Measurements from ENCODE around the gene MYCL.
A peak's percentile ranks its signal among the peaks of the same experiment; 100 is the strongest.
"Not testable (repeated sequence)": the region's sequence is repeated elsewhere in the genome, so short reads cannot be mapped to it uniquely, and the experiment has no call there.

Gene MYCL

DNA sequence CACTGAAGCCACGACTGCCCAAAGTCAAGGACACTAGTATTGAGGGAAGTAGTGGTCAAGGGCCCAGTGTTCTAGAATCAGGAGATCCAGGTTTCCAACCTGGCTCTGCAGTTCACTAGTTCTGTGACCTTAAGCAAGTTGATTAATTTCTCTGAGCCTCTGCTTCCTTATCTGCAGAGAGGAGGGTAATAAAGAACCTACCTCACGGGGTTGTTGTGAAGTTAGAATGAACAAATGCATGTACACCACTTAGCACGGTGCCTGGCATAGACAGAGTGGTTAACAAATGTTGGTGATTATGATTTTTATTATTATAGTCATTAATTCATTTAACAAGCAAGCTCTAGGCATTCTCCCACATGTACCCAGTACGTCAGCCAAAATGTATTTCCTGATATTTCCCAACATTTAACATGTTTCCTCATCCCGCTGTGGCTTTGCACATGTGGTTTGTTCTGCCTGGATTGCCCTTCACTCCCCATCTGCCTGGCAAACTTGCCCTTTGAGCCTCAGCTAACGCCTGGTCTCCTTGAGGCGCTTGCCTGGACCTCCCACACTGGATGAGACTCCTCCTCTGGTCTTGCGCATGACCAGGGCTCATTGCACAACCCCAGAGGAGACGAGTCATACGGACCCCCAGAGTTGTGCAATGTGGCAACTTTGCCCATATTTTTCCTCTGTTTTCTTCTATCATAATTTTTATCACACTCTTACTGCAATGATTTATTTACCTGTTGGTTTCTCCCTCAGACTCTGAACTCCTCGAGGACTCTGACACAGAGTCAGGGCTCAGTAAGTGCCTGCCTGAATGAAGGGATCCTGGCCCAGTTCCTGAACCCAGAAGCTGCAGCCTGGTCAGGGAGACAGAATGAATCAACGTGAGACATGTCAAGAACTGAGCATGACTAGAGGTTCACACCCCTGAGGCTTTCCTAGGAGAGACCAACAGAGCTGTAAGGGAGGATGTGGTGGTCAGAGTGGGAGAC is 32.5 kb upstream of the MYCL start:
- H3K4me1 ChIP-seq (ENCODE audit: control insufficient read depth in 1 of 2, insufficient read depth in 2 of 2, low read length in 2 of 2), result peaks cover 3 to 4% of the 10 kb centered on the region in 2 donors
- no peak overlapping the region for H3K4me3 ChIP-seq (ENCODE audit: low read depth in 1 of 2, low read length in 2 of 2)
- H3K27ac ChIP-seq (ENCODE audit: low read length), result peak overlapping the region; percentile 85
- no peaks in the 10 kb centered on the region for H3K36me3 ChIP-seq (ENCODE audit: control insufficient read depth in 1 of 2, insufficient read depth in 2 of 2, low read length in 2 of 2)
- no peaks in the 10 kb centered on the region for H3K27me3 ChIP-seq (ENCODE audit: low read depth, low read length)
- no peaks in the 10 kb centered on the region for H3K9me3 ChIP-seq (ENCODE audit: control insufficient read depth in 1 of 2, low read length in 2 of 2)

DNA sequence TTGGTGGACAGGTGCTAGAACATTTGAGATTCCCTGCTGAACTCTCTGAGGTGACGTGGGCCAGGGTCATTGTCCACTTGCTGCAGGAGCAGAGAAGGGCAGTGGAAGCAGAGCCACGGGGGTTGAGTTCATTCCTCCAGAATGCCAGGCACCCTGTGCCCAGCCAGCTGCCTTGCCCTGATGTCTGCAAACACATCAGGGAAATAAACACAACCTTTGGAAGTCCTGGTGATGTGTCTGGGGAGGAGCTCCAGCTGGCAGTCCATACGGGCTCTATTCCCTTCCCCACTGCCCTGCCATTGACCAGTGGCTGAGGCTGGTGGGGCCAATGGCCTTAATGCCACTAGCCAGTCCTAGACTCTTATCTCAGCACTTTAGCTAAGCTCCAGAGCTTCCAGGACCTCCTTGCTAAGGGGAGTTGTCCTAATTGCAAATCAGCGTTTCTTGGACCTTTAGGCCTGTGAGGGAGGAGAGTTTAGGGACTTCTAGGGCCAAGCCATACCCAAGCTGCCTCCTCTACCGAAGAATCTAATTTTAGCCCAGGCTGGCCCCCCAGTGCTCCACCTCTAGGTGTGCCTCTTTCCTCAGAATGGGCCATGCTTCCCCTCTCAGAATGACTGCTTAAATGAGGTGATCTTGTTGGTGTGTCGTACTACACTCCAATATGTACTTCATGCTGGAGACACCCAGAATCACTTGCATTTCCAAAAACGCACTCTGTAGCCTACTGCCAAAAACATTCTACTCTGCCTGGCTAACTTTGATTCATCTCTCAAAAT is 27.3 kb upstream of the MYCL start:
- no peak overlapping the region for H3K27ac ChIP-seq (ENCODE audit: low read length)
- no peaks in the 10 kb centered on the region for H3K9me3 ChIP-seq (ENCODE audit: control insufficient read depth in 1 of 2, low read length in 2 of 2)
- no peaks in the 10 kb centered on the region for H3K36me3 ChIP-seq (ENCODE audit: control insufficient read depth in 1 of 2, insufficient read depth in 2 of 2, low read length in 2 of 2)
- peaks cover 0 to 2% of the 10 kb centered on the region in 2 donors for H3K4me1 ChIP-seq (ENCODE audit: control insufficient read depth in 1 of 2, insufficient read depth in 2 of 2, low read length in 2 of 2)
- H3K4me3 ChIP-seq (ENCODE audit: low read depth in 1 of 2, low read length in 2 of 2), result no peak overlapping the region
- no peaks in the 10 kb centered on the region for H3K27me3 ChIP-seq (ENCODE audit: low read depth, low read length)

DNA sequence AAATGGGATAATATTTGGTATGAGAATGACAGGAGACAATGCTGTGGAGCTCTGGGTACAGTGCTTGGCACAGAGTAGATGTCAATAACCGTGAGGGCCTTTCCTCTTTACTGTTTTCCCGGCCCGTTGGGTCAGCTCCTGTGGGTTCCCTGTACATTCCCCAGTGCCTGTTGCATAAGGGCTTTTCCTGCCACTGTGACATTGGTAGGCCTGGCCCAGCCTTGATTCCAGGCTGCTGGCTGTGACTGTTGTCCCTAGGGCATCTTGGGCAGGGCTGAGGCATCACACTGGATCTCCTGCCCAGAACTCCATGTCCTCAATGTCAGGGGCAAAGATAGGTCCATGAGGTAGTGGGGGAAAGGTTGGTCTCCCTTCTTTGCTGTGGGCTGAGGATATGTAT is 25.8 kb upstream of the MYCL start:
- Histone ChIP-seq H3K36me3 (ENCODE audit: control insufficient read depth in 1 of 2, insufficient read depth in 2 of 2, low read length in 2 of 2) (no peaks in the 10 kb centered on the region), H3K9me3 (ENCODE audit: control insufficient read depth in 1 of 2, low read length in 2 of 2) (no peaks in the 10 kb centered on the region), H3K4me1 (ENCODE audit: control insufficient read depth in 1 of 2, insufficient read depth in 2 of 2, low read length in 2 of 2) (peaks cover 0 to 2% of the 10 kb centered on the region in 2 donors), H3K27ac (ENCODE audit: low read length) (no peak overlapping the region), H3K4me3 (ENCODE audit: low read depth in 1 of 2, low read length in 2 of 2) (no peak overlapping the region), H3K27me3 (ENCODE audit: low read depth, low read length) (no peaks in the 10 kb centered on the region)

DNA sequence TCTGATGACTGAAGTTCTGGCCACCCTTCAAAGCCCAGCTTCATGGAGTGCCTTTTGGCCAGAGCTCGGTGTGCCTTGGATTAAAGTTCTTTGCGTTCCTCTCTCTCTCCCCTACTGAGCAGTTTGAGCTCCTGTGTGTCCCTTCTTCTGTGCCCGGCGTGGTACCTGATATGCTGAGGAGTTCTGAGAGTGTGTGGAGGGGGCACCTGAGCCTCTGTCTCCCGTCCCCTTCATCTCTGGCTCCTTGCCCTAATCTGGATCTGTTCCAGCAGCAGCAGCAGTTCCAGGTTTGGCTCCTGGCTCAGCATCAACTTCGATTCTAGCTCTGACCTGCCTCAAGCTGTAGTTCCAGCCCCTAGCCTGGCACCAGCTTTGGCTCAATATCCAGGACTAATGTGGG is 25.1 kb upstream of the MYCL start:
- H3K4me1 ChIP-seq (ENCODE audit: control insufficient read depth in 1 of 2, insufficient read depth in 2 of 2, low read length in 2 of 2), result peaks cover 0 to 2% of the 10 kb centered on the region in 2 donors
- H3K27me3 ChIP-seq (ENCODE audit: low read depth, low read length), result no peaks in the 10 kb centered on the region
- no peak overlapping the region for H3K4me3 ChIP-seq (ENCODE audit: low read depth in 1 of 2, low read length in 2 of 2)
- H3K9me3 ChIP-seq (ENCODE audit: control insufficient read depth in 1 of 2, low read length in 2 of 2), result no peaks in the 10 kb centered on the region
- H3K36me3 ChIP-seq (ENCODE audit: control insufficient read depth in 1 of 2, insufficient read depth in 2 of 2, low read length in 2 of 2), result no peaks in the 10 kb centered on the region
- no peak overlapping the region for H3K27ac ChIP-seq (ENCODE audit: low read length)

DNA sequence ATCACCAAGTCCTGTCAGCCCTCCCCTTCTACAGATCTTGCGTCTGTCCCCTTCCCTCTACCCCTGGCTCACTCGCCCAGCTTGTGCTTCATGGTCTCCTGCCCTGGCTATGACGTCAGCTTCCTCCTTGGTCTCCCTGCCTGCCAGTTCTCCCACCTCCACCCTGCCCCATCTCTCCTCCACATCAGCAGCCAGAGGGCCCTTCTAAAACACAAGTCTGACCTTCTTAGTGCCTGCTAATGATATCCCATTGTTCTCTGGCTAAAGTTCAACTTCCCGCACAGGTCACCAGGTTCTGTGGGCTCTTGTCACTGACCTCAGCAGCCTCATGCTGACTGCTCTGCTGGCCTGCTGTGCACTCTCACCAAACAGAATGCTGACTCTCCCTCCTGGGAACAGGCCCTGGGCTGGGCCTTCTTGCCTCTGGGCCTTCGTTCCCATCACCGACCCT is 24.7 kb upstream of the MYCL start:
- H3K9me3 ChIP-seq (ENCODE audit: control insufficient read depth in 1 of 2, low read length in 2 of 2), result no peaks in the 10 kb centered on the region
- peaks cover 0 to 2% of the 10 kb centered on the region in 2 donors for H3K4me1 ChIP-seq (ENCODE audit: control insufficient read depth in 1 of 2, insufficient read depth in 2 of 2, low read length in 2 of 2)
- no peaks in the 10 kb centered on the region for H3K36me3 ChIP-seq (ENCODE audit: control insufficient read depth in 1 of 2, insufficient read depth in 2 of 2, low read length in 2 of 2)
- H3K27me3 ChIP-seq (ENCODE audit: low read depth, low read length), result no peaks in the 10 kb centered on the region
- H3K4me3 ChIP-seq (ENCODE audit: low read depth in 1 of 2, low read length in 2 of 2), result no peak overlapping the region
- no peak overlapping the region for H3K27ac ChIP-seq (ENCODE audit: low read length)

DNA sequence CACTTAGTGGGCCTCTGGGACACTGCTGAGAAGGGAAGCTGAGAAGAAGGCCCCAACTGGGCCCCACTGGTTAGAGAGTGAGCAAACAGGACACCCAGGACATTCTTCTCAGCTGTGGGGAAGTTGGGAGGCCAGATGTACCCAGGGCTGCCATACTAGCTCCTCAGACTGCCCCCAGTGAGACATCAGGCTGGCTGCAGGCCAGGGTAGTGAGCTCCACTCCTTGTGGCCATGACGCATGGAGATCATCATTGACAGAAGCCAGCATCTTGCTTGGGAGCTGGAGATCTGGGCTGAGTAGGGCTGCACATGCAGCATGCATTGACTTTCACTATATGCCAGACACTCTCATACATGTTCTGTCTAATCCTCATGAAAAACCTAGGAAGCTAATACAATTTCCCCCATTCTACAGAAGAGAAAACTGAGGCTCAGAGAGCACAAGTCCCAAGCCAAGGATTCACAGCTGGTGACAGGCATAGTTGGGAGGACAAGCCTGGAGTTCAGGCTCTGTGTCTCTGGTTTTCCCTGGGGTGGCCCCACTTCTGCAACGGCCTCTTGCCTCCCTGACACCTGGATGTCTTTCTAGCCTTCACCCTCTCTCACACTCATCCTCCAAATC is 24.1 kb upstream of the MYCL start:
- peaks cover 0 to 2% of the 10 kb centered on the region in 2 donors for H3K4me1 ChIP-seq (ENCODE audit: control insufficient read depth in 1 of 2, insufficient read depth in 2 of 2, low read length in 2 of 2)
- no peaks in the 10 kb centered on the region for H3K36me3 ChIP-seq (ENCODE audit: control insufficient read depth in 1 of 2, insufficient read depth in 2 of 2, low read length in 2 of 2)
- no peaks in the 10 kb centered on the region for H3K9me3 ChIP-seq (ENCODE audit: control insufficient read depth in 1 of 2, low read length in 2 of 2)
- H3K4me3 ChIP-seq (ENCODE audit: low read depth in 1 of 2, low read length in 2 of 2), result no peak overlapping the region
- H3K27ac ChIP-seq (ENCODE audit: low read length), result no peak overlapping the region
- H3K27me3 ChIP-seq (ENCODE audit: low read depth, low read length), result no peaks in the 10 kb centered on the region

DNA sequence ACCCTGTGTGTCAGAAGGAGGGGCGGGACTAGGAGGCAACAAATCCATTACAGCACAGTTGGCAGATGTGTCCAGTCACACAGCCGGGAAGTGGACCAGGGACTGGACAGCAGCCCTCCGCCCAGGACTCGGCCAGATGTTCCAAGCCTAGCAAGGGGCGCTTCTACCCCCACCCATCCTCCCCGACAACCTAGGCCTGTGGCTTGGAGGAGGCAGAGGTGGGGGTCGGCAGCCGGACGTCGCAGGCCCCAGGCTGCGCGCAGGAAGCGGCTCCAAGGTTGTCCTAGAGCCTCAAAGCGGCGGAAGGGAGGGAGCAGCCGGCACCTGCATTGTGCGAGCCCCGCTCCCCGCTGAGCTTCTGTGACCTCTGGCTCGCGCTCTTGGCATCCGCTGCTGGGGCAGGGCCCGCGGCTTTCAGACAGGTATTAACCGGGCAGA is 20.6 kb upstream of the MYCL start:
- no peak overlapping the region for H3K27ac ChIP-seq (ENCODE audit: low read length)
- no peaks in the 10 kb centered on the region for H3K27me3 ChIP-seq (ENCODE audit: low read depth, low read length)
- no peaks in the 10 kb centered on the region for H3K4me1 ChIP-seq (ENCODE audit: control insufficient read depth in 1 of 2, insufficient read depth in 2 of 2, low read length in 2 of 2)
- H3K4me3 ChIP-seq (ENCODE audit: low read depth in 1 of 2, low read length in 2 of 2), result no peak overlapping the region
- H3K36me3 ChIP-seq (ENCODE audit: control insufficient read depth in 1 of 2, insufficient read depth in 2 of 2, low read length in 2 of 2), result no peaks in the 10 kb centered on the region
- H3K9me3 ChIP-seq (ENCODE audit: control insufficient read depth in 1 of 2, low read length in 2 of 2), result no peaks in the 10 kb centered on the region

DNA sequence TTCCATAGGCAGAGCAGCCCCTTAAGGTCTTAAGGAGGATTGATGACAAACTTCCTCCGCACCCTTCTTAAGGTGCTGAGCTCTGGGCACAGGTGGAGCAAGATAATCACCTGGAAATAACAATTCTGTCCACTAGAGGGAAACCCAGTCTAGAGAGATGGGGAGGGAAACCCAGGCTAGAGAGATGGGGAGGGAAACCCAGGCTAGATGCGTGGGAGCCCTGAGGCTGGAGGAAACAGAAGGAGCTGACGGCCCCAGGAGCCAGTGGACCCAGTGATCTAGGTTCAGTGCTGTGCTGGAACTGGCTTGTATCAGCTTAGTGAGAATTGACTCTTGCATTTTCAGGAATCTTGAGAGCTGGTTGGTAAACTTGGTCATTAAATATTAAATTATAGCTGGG is 17.8 kb upstream of the MYCL start:
- Histone ChIP-seq H3K4me1 (ENCODE audit: control insufficient read depth in 1 of 2, insufficient read depth in 2 of 2, low read length in 2 of 2) (no peaks in the 10 kb centered on the region), H3K36me3 (ENCODE audit: control insufficient read depth in 1 of 2, insufficient read depth in 2 of 2, low read length in 2 of 2) (no peaks in the 10 kb centered on the region), H3K4me3 (ENCODE audit: low read depth in 1 of 2, low read length in 2 of 2) (no peak overlapping the region), H3K27me3 (ENCODE audit: low read depth, low read length) (no peaks in the 10 kb centered on the region), H3K9me3 (ENCODE audit: control insufficient read depth in 1 of 2, low read length in 2 of 2) (no peaks in the 10 kb centered on the region), H3K27ac (ENCODE audit: low read length) (no peak overlapping the region)

DNA sequence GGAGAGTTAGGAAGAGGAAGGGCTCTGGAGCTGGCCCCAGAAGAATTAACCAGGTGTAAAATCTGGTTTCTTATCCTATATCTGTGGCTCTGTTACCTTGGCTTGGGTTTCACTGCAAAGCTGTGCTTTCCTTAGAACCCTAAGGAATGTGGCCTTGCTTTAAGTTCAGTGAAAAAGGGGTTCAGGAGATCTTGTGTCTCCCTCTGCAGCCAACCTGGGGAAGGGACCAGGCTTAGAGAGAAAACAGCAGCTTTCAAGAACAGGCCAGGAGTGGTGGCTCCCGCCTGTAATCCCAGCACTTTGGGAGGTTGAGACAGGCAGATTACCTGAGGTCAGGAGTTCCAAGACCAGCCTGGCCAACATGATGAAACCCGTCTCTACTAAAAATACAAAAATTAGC is 16.1 kb upstream of the MYCL start:
- no peak overlapping the region for H3K27ac ChIP-seq (ENCODE audit: low read length)
- H3K27me3 ChIP-seq (ENCODE audit: low read depth, low read length), result no peaks in the 10 kb centered on the region
- H3K9me3 ChIP-seq (ENCODE audit: control insufficient read depth in 1 of 2, low read length in 2 of 2), result no peaks in the 10 kb centered on the region
- H3K4me1 ChIP-seq (ENCODE audit: control insufficient read depth in 1 of 2, insufficient read depth in 2 of 2, low read length in 2 of 2), result no peaks in the 10 kb centered on the region
- H3K36me3 ChIP-seq (ENCODE audit: control insufficient read depth in 1 of 2, insufficient read depth in 2 of 2, low read length in 2 of 2), result no peaks in the 10 kb centered on the region
- no peak overlapping the region for H3K4me3 ChIP-seq (ENCODE audit: low read depth in 1 of 2, low read length in 2 of 2)

DNA sequence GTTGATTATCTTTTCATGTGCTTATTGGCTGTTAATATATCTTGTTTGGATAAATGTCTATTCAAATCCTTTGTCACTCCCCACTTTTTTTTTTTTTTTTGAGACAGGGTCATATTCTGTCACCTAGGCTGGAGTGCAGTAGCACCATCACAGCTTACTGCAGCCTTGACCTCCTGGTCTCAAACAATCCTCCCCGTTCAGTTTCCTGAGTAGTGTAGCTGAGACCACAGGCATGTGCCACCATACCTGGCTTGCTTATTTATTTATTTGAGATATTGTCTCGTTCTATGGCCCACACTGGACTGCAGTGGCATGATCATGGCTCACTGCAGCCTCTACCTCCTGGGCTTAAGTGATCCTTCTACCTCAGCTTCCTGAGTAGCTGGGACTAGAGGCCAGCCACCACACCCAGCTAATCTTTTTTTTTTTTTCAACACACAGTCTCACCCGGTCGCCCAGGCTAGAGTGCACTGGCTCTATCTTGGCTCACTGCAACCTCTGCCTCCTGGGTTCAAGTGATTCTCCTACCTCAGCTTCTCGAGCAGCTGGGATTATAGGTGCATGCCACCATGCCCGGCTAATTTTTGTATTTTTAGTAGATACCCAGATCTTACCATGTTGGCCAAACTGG is 13.9 kb upstream of the MYCL start:
- H3K36me3 ChIP-seq (ENCODE audit: control insufficient read depth in 1 of 2, insufficient read depth in 2 of 2, low read length in 2 of 2), result no peaks in the 10 kb centered on the region
- H3K27ac ChIP-seq (ENCODE audit: low read length), result no peak overlapping the region
- H3K27me3 ChIP-seq (ENCODE audit: low read depth, low read length), result no peaks in the 10 kb centered on the region
- H3K4me3 ChIP-seq (ENCODE audit: low read depth in 1 of 2, low read length in 2 of 2), result no peak overlapping the region
- no peaks in the 10 kb centered on the region for H3K9me3 ChIP-seq (ENCODE audit: control insufficient read depth in 1 of 2, low read length in 2 of 2)
- no peaks in the 10 kb centered on the region for H3K4me1 ChIP-seq (ENCODE audit: control insufficient read depth in 1 of 2, insufficient read depth in 2 of 2, low read length in 2 of 2)

DNA sequence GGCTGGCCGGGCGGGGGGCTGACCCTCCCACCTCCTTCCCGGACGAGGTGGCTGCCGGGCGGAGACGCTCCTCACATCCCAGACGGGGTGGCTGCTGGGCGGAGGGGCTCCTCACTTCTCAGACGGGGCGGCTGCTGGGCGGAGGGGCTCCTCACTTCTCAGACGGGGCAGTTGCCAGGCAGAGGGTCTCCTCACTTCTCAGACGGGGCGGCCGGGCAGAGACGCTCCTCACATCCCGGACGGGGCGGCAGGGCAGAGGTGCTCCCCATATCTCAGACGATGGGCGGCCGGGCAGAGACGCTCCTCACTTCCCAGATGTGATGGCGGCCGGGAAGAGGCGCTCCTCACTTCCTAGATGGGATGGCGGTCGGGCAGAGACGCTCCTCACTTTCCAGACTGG is 11.4 kb upstream of the MYCL start:
- not testable (repeated sequence) for H3K27me3 ChIP-seq (ENCODE audit: low read depth, low read length); H3K36me3 ChIP-seq (ENCODE audit: control insufficient read depth in 1 of 2, insufficient read depth in 2 of 2, low read length in 2 of 2); H3K4me3 ChIP-seq (ENCODE audit: low read depth in 1 of 2, low read length in 2 of 2); H3K9me3 ChIP-seq (ENCODE audit: control insufficient read depth in 1 of 2, low read length in 2 of 2); H3K4me1 ChIP-seq (ENCODE audit: control insufficient read depth in 1 of 2, insufficient read depth in 2 of 2, low read length in 2 of 2); H3K27ac ChIP-seq (ENCODE audit: low read length)

Measured in muscle layer of duodenum (tissue), 2 donors.